ENCODE data around the gene ATP8B3. TPM values are rescaled to one million over a fixed set of nuclear protein-coding genes. Genes with fewer than 3 reads are reported as not detected.

Gene ATP8B3
- total and polyA plus RNA-seq, 2 of the 13 experiments (the other 11 are each of a cell fraction or from before 2014, with no cell fraction given) = 2.6 to 5.9 TPM

GRCh38 chr19:1853295-1854038, 41.4 kb upstream of the ATP8B3 start (continued):
- TF ChIP-seq THAP11 (CRISPR knock-in tag; IDR thresholded peaks at IDR 0.05) (no peak), ZGPAT (CRISPR knock-in tag; IDR thresholded peaks at IDR 0.05) (no peak), HDAC2 (CRISPR knock-in tag; IDR thresholded peaks at IDR 0.05) (peak; percentile 34; the same call in 1 of the 2 replicates), GATAD1 (CRISPR knock-in tag; IDR thresholded peaks at IDR 0.05) (0 out of 2 replicates have a peak, but pooled peaks have one; percentile 30), CCAR2 (optimal IDR thresholded peaks at IDR 0.05; ENCODE audit: low read depth, low read length) (no peak), PPARG (CRISPR knock-in tag; conservative IDR thresholded peaks at IDR 0.05) (no peak), KAT8 (CRISPR knock-in tag; IDR thresholded peaks at IDR 0.05) (peak; percentile 48; the same call in 1 of the 2 replicates), JDP2 (CRISPR knock-in tag; IDR thresholded peaks at IDR 0.05; ENCODE audit: borderline replicate concordance) (no peak), ZNF543 (CRISPR knock-in tag; IDR thresholded peaks at IDR 0.05) (peak; percentile 20; the same call in 1 of the 2 replicates)
- TF ChIP-seq, protein P1, sequence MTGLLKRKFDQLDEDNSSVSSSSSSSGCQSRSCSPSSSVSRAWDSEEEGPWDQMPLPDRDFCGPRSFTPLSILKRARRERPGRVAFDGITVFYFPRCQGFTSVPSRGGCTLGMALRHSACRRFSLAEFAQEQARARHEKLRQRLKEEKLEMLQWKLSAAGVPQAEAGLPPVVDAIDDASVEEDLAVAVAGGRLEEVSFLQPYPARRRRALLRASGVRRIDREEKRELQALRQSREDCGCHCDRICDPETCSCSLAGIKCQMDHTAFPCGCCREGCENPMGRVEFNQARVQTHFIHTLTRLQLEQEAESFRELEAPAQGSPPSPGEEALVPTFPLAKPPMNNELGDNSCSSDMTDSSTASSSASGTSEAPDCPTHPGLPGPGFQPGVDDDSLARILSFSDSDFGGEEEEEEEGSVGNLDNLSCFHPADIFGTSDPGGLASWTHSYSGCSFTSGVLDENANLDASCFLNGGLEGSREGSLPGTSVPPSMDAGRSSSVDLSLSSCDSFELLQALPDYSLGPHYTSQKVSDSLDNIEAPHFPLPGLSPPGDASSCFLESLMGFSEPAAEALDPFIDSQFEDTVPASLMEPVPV (CRISPR knock-in tag; IDR thresholded peaks at IDR 0.05) = peak; percentile 36; the same call in 1 of the 2 replicates
- TF ChIP-seq, protein P2, sequence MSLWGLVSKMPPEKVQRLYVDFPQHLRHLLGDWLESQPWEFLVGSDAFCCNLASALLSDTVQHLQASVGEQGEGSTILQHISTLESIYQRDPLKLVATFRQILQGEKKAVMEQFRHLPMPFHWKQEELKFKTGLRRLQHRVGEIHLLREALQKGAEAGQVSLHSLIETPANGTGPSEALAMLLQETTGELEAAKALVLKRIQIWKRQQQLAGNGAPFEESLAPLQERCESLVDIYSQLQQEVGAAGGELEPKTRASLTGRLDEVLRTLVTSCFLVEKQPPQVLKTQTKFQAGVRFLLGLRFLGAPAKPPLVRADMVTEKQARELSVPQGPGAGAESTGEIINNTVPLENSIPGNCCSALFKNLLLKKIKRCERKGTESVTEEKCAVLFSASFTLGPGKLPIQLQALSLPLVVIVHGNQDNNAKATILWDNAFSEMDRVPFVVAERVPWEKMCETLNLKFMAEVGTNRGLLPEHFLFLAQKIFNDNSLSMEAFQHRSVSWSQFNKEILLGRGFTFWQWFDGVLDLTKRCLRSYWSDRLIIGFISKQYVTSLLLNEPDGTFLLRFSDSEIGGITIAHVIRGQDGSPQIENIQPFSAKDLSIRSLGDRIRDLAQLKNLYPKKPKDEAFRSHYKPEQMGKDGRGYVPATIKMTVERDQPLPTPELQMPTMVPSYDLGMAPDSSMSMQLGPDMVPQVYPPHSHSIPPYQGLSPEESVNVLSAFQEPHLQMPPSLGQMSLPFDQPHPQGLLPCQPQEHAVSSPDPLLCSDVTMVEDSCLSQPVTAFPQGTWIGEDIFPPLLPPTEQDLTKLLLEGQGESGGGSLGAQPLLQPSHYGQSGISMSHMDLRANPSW (CRISPR knock-in tag; IDR thresholded peaks at IDR 0.05; ENCODE audit: borderline replicate concordance) = no peak
- TF ChIP-seq, protein P3, sequence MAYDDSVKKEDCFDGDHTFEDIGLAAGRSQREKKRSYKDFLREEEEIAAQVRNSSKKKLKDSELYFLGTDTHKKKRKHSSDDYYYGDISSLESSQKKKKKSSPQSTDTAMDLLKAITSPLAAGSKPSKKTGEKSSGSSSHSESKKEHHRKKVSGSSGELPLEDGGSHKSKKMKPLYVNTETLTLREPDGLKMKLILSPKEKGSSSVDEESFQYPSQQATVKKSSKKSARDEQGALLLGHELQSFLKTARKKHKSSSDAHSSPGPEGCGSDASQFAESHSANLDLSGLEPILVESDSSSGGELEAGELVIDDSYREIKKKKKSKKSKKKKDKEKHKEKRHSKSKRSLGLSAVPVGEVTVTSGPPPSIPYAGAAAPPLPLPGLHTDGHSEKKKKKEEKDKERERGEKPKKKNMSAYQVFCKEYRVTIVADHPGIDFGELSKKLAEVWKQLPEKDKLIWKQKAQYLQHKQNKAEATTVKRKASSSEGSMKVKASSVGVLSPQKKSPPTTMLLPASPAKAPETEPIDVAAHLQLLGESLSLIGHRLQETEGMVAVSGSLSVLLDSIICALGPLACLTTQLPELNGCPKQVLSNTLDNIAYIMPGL (CRISPR knock-in tag; IDR thresholded peaks at IDR 0.05; ENCODE audit: borderline replicate concordance in 1 of 2, low read depth in 1 of 2) = peak; percentile 47 to 81; a peak in 3 of 4 replicates
- TF ChIP-seq, protein P4, sequence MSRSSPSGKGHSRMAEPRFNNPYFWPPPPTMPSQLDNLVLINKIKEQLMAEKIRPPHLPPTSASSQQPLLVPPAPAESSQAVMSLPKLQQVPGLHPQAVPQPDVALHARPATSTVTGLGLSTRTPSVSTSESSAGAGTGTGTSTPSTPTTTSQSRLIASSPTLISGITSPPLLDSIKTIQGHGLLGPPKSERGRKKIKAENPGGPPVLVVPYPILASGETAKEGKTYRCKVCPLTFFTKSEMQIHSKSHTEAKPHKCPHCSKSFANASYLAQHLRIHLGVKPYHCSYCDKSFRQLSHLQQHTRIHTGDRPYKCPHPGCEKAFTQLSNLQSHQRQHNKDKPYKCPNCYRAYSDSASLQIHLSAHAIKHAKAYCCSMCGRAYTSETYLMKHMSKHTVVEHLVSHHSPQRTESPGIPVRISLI (CRISPR knock-in tag; IDR thresholded peaks at IDR 0.05; ENCODE audit: borderline replicate concordance) = no peak
- TF ChIP-seq, protein P5, sequence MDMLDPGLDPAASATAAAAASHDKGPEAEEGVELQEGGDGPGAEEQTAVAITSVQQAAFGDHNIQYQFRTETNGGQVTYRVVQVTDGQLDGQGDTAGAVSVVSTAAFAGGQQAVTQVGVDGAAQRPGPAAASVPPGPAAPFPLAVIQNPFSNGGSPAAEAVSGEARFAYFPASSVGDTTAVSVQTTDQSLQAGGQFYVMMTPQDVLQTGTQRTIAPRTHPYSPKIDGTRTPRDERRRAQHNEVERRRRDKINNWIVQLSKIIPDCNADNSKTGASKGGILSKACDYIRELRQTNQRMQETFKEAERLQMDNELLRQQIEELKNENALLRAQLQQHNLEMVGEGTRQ (IDR thresholded peaks at IDR 0.05; ENCODE audit: low read depth, low read length) = peak; percentile 92
- TF ChIP-seq, protein P5 (CRISPR knock-in tag; IDR thresholded peaks at IDR 0.05; ENCODE audit: borderline replicate concordance) = peak; percentile 83; the same call in 1 of the 2 replicates
